ENCODE measurements around the gene PDLIM1. TPM values are rescaled to one million over a fixed set of nuclear protein-coding genes. Genes with fewer than 3 reads are reported as not detected.

PDLIM1 gene
- total RNA-seq = 2.7 and 2.9 TPM in 2 replicates

DNA sequence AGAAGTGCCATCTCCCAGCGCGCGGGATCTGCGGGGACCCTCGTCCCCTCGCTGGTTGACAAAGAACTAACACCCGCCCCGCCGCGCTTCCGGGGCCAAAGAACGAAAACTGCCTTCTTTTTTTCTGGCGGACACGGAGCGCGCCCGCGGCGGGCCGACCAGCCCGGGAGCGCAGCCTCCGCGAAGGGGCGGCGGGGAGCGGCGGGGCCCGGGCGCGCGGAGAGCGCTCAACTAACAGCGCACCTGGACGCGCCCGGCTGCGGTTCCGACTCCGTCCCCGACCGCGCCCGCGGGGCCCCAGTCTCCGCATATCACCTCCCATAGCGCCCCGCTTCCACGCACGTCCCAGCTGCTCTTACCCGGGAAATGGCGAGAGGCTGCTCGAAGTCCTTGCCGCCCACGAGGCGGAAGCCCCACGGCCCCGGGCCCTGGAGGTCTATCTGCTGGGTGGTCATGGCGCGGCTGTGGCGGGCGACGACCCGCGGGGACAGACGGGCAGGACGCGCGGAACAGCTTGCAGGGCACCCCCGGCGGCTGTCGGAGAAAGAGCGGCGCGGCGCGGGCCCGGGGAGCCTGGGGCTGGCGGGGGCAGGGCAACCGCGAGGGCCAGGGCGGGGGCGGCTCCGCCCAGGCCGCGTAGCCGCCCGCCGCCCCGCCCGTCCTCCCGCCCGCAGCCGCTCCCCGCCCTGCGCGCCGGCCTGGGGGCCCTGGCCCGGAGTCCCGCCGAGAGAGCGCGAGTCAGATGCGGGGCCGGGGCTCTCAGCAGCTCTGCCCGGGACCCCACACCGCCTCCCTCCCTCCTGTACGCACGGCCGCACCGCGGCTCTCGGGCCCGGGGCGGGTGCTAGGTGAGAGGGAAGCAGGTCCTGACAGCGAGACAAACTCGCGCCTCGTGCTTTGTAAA lies at the start of gene PDLIM1:
Gene PDLIM1 (minus strand): TSS at position 543 of the 904 bp plus-strand sequence. CDS start 88 bp downstream, at position 455.
- Mint-ChIP-seq H3K9me3 (no peaks in the 10 kb centered on the region), H3K27ac (no peak within 1 kb of the TSS), H3K36me3 (ENCODE audit: low read depth) (no peaks in the 10 kb centered on the region), H3K4me3 (ENCODE audit: low read depth) (peak within 1 kb of the TSS; percentile 78), H3K27me3 (ENCODE audit: low read depth) (peaks cover 45% of the 10 kb centered on the region), H3K4me1 (ENCODE audit: low read depth) (peaks cover 27% of the 10 kb centered on the region)
- intact Hi-C loops (cut with micrococcal nuclease) = loop anchor here (5.0 kb wide), 1 partner anchor 108 kb away; no protein-coding TSS in a partner anchor
- DNase-seq (ENCODE audit: low spot score) = peak; percentile 59

DNA sequence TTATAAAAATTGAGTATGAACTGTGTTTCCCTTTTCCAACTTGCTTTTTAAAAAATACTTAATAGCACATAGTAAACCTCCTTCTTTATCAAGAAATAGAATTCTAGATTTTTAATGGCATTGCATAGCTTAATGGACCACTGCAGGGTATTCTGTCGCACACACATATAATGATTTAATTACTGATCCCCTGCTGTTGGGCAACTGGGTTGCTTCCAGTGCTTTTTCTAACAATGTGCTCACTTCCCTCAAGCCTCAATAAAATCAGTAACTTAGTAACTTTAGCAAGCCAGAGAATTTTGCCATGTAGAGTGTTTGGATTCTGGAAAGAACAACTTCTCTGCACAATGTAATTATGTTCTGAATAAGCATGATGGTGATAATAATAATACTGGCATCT lies 49.1 kb upstream of the PDLIM1 start:
- Mint-ChIP-seq H3K27ac (no peak overlapping the region), H3K36me3 (ENCODE audit: low read depth) (no peaks in the 10 kb centered on the region), H3K4me3 (ENCODE audit: low read depth) (no peak overlapping the region), H3K9me3 (no peaks in the 10 kb centered on the region), H3K4me1 (ENCODE audit: low read depth) (no peaks in the 10 kb centered on the region), H3K27me3 (ENCODE audit: low read depth) (peaks cover 1% of the 10 kb centered on the region)
- DNase-seq (ENCODE audit: low spot score) = no peak
- intact Hi-C loops (cut with micrococcal nuclease) = no loop called here

- no peaks in the 10 kb centered on the region for H3K9me3 Mint-ChIP-seq
- H3K27me3 Mint-ChIP-seq (ENCODE audit: low read depth) = peaks cover 1% of the 10 kb centered on the region
- no peak overlapping the region for H3K4me3 Mint-ChIP-seq (ENCODE audit: low read depth)
- no peak overlapping the region for H3K27ac Mint-ChIP-seq
- intact Hi-C loops (cut with micrococcal nuclease) = no loop called here
- DNase-seq (ENCODE audit: low spot score) = no peak
- no peaks in the 10 kb centered on the region for H3K4me1 Mint-ChIP-seq (ENCODE audit: low read depth)
- no peaks in the 10 kb centered on the region for H3K36me3 Mint-ChIP-seq (ENCODE audit: low read depth)
Observed at GRCh38 chr10:95337423-95338160, 46.8 kb upstream of the PDLIM1 start.

DNA sequence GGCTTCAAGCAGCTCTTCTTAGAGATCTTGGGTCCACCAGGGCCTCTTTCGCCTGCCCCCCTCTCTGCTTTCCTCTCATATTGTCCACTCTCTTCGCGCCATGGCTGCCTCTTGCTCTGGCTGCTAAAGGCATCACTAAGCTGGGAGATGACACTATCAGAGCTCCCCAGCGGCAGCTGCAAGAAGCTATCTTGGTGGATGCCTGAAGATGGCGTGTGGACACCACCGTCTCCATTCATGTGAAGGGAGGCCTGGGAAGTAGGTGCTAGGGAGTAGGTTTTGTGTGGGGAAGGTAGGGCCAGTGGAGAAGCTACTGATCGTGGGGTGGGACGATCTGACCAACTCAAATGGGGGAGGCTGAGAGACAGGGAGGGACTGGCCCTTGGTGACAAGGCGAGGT lies 45.9 kb upstream of the PDLIM1 start:
- Mint-ChIP-seq H3K27me3 (ENCODE audit: low read depth) (no peaks in the 10 kb centered on the region), H3K4me3 (ENCODE audit: low read depth) (no peak overlapping the region), H3K27ac (no peak overlapping the region), H3K36me3 (ENCODE audit: low read depth) (no peaks in the 10 kb centered on the region), H3K4me1 (ENCODE audit: low read depth) (no peaks in the 10 kb centered on the region), H3K9me3 (no peaks in the 10 kb centered on the region)
- no peak for DNase-seq (ENCODE audit: low spot score)
- intact Hi-C loops (cut with micrococcal nuclease) = no loop called here

DNA sequence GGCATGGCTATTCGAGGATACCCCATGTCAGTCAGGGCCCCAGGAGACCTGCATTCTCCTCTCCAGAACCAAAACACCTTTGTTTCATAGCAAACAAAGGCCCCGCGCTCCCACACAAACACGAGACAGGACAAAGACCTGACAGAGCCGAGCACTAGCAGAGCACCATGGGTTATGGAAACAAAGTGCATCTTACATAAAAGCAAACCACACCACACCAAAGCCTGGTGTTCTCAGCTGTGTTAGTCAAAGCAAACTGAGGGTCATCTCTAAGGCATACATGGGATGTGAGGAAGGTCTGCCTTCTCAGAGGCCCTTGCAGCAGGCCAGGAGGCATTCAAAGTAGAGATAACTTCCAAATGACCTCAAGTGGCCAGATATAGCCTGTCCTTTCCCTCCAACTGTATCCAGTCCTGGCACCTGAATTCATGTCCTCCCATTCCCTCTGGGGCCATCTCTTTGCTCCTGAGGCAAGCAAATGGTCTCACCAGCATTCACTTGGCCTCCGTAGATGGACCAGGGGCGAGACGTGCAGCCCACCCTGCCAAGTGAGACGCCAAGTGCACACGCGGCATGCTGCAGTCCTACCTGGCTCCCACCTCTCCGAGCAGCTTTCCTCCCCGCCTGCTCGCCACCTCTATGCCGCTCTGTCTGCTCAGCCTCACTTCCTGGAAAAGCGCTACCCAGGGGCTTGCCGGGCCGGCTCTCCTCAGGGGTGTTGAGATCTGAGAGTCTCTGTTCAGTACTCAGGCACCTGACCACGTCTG lies 45.3 kb upstream of the PDLIM1 start:
- intact Hi-C loops (cut with micrococcal nuclease) = no loop called here
- Mint-ChIP-seq H3K4me1 (ENCODE audit: low read depth) (no peaks in the 10 kb centered on the region), H3K27ac (no peak overlapping the region), H3K4me3 (ENCODE audit: low read depth) (no peak overlapping the region), H3K27me3 (ENCODE audit: low read depth) (no peaks in the 10 kb centered on the region), H3K36me3 (ENCODE audit: low read depth) (no peaks in the 10 kb centered on the region), H3K9me3 (no peaks in the 10 kb centered on the region)
- no peak for DNase-seq (ENCODE audit: low spot score)

DNA sequence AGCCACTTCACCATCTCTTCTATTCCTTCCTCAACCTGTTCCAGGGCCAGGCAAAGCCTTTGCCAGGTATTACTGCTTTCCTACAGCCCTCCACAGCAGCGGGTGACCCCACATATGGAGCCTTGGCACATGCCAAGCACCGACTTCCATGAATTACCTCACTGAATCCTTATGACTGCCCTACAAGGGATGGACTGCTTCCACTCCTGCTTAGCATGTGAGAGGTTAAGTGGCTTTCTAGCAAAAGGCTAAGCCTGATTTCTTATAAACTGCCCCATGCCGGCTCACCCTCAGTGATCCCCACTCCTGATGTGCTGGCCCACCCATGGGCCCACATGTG lies 44.0 kb upstream of the PDLIM1 start:
- intact Hi-C loops (cut with micrococcal nuclease) = no loop called here
- no peaks in the 10 kb centered on the region for H3K4me1 Mint-ChIP-seq (ENCODE audit: low read depth)
- no peaks in the 10 kb centered on the region for H3K36me3 Mint-ChIP-seq (ENCODE audit: low read depth)
- H3K27me3 Mint-ChIP-seq (ENCODE audit: low read depth) = no peaks in the 10 kb centered on the region
- no peak overlapping the region for H3K4me3 Mint-ChIP-seq (ENCODE audit: low read depth)
- H3K27ac Mint-ChIP-seq = no peak overlapping the region
- no peaks in the 10 kb centered on the region for H3K9me3 Mint-ChIP-seq
- DNase-seq (ENCODE audit: low spot score) = no peak

GRCh38 chr10:95333997-95334804 lies 43.4 kb upstream of the PDLIM1 start:
- H3K27ac Mint-ChIP-seq = no peak overlapping the region
- no peaks in the 10 kb centered on the region for H3K36me3 Mint-ChIP-seq (ENCODE audit: low read depth)
- H3K4me3 Mint-ChIP-seq (ENCODE audit: low read depth) = no peak overlapping the region
- H3K9me3 Mint-ChIP-seq = no peaks in the 10 kb centered on the region
- no peaks in the 10 kb centered on the region for H3K27me3 Mint-ChIP-seq (ENCODE audit: low read depth)
- DNase-seq (ENCODE audit: low spot score) = no peak
- H3K4me1 Mint-ChIP-seq (ENCODE audit: low read depth) = no peaks in the 10 kb centered on the region
- intact Hi-C loops (cut with micrococcal nuclease) = no loop called here

GRCh38 chr10:95332666-95333249 lies 42.0 kb upstream of the PDLIM1 start:
- no peaks in the 10 kb centered on the region for H3K9me3 Mint-ChIP-seq
- intact Hi-C loops (cut with micrococcal nuclease) = no loop called here
- peaks cover 1% of the 10 kb centered on the region for H3K4me1 Mint-ChIP-seq (ENCODE audit: low read depth)
- peaks cover 1% of the 10 kb centered on the region for H3K27me3 Mint-ChIP-seq (ENCODE audit: low read depth)
- no peak for DNase-seq (ENCODE audit: low spot score)
- H3K4me3 Mint-ChIP-seq (ENCODE audit: low read depth) = no peak overlapping the region
- no peak overlapping the region for H3K27ac Mint-ChIP-seq
- no peaks in the 10 kb centered on the region for H3K36me3 Mint-ChIP-seq (ENCODE audit: low read depth)

DNA sequence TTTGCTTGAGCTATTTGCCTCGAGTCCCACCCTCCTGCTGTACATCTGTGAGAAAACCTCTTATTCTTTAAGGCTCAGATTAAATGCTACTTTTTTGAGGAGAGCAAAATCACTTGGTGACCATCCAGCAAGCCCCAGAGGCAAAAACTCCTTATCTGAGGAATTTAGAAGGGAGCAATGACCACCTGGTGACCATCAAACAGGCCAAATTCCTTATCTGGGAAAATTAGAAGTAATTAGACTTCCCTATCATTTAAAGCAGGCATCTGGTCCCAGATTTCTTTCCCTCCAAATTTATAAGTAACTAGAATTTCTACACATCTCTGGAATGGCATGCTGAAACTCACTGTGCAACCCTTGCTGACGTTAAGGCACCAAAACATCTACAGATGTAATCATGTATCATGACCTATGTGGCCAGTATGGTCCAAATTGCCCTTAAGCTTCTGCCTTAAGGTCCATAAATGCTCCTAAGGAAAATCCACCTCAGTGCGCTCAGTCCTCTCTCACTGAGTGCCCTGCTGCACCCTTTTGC lies 40.9 kb upstream of the PDLIM1 start:
- peaks cover 1% of the 10 kb centered on the region for H3K4me1 Mint-ChIP-seq (ENCODE audit: low read depth)
- DNase-seq (ENCODE audit: low spot score) = no peak
- H3K9me3 Mint-ChIP-seq = no peaks in the 10 kb centered on the region
- intact Hi-C loops (cut with micrococcal nuclease) = no loop called here
- no peak overlapping the region for H3K27ac Mint-ChIP-seq
- H3K4me3 Mint-ChIP-seq (ENCODE audit: low read depth) = no peak overlapping the region
- H3K27me3 Mint-ChIP-seq (ENCODE audit: low read depth) = peaks cover 4% of the 10 kb centered on the region
- no peaks in the 10 kb centered on the region for H3K36me3 Mint-ChIP-seq (ENCODE audit: low read depth)

- no peaks in the 10 kb centered on the region for H3K9me3 Mint-ChIP-seq
- H3K4me3 Mint-ChIP-seq (ENCODE audit: low read depth) = no peak overlapping the region
- H3K27me3 Mint-ChIP-seq (ENCODE audit: low read depth) = peaks cover 4% of the 10 kb centered on the region
- no peaks in the 10 kb centered on the region for H3K36me3 Mint-ChIP-seq (ENCODE audit: low read depth)
- peaks cover 1% of the 10 kb centered on the region for H3K4me1 Mint-ChIP-seq (ENCODE audit: low read depth)
- no peak overlapping the region for H3K27ac Mint-ChIP-seq
- no peak for DNase-seq (ENCODE audit: low spot score)
- intact Hi-C loops (cut with micrococcal nuclease) = no loop called here
Observed at GRCh38 chr10:95330966-95331453, 40.2 kb upstream of the PDLIM1 start.

GRCh38 chr10:95329296-95329695 lies 38.5 kb upstream of the PDLIM1 start:
- Mint-ChIP-seq H3K4me1 (ENCODE audit: low read depth) (peaks cover 1% of the 10 kb centered on the region), H3K27ac (no peak overlapping the region), H3K36me3 (ENCODE audit: low read depth) (no peaks in the 10 kb centered on the region), H3K27me3 (ENCODE audit: low read depth) (peaks cover 7% of the 10 kb centered on the region), H3K4me3 (ENCODE audit: low read depth) (no peak overlapping the region), H3K9me3 (no peaks in the 10 kb centered on the region)
- intact Hi-C loops (cut with micrococcal nuclease) = no loop called here
- DNase-seq (ENCODE audit: low spot score) = no peak
